Caki2 (cell line): Measurements from ENCODE around the gene XYLT1. TPM values are rescaled to one million over a fixed set of nuclear protein-coding genes. Genes with fewer than 3 reads are reported as not detected.

Source experiments
- DNase-seq: peaks from one replicate; pipeline ENCODE4 v3.0.0-alpha.2; 2015; ENCODE audit warnings: low read depth
- in situ Hi-C: cut with HindIII; loops from 2 replicates; pipeline ENCODE4 v1.10.0; 2016; ENCODE audit warnings: low sequenced_read_pairs, low pct_unique_long_range_greater_than_20kb, mixed read lengths
- total RNA-seq: library from RNA; depleted of rRNA; stranded (reverse); fragments of >200 nt; shearing (Covaris generic); gene quantifications from 2 replicates; pipeline ENCODE4 v1.2.3, GENCODE V29; 2014; ENCODE audit warnings: low replicate concordance

Gene XYLT1
- total RNA-seq, 1 experiment from 2014 or later: 5.8 TPM

DNA sequence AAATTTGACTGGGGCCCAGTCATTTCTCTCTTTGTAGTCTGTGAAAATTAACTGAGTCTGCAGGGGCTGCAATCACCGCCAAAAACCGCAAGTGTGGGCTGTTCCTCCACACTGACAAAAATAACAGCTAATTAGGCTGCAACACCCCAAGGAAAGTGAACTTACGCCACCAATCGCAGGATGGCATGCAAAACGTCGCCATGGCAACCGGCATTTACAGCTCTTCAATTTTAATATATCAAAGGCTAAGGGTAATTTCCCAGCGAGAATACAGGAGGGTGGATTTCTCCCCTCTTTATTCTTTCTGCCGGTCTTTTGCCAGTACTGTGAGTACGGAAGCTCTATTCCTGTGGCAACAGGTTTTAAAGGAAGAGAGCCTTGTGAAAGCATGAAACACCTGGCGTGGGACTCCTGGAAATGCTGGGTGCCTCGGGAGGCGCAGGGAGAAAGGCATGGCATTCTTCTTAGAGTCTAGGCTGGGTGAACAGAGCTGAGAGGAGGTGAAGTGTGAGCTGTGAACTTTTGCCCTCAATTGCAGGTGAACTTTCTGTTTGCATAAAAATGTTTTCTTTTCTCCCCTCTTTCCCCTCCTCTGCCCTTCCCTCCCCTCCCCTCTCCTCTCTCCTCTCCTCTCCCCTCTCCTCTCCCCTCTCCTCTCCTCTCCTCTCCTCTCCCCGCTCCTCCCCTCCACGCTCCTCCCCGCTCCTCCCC lies 399.7 kb downstream of the XYLT1 start:
- in situ Hi-C loops: no loop called here
- peak; percentile 68 for DNase-seq

DNA sequence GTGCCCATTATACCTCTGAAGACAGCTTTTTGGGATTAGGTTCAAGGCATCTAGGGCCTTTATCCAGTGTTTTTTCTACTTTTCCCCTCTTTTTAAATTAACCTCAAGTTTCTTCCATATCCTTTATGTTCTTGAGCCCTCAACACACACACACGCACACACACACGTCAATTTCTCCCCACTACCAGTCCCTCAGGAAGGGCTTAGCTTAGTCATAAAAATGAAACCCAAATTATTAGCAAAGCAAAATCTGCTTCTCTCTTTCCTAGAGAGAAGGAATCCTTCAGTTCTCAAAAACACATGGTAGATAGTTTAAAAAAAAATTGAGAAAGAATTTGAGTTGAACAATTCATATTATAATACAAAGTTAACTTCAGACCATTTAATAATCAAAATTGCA lies 401.1 kb downstream of the XYLT1 start:
- in situ Hi-C loops: no loop called here
- no peak for DNase-seq

DNA sequence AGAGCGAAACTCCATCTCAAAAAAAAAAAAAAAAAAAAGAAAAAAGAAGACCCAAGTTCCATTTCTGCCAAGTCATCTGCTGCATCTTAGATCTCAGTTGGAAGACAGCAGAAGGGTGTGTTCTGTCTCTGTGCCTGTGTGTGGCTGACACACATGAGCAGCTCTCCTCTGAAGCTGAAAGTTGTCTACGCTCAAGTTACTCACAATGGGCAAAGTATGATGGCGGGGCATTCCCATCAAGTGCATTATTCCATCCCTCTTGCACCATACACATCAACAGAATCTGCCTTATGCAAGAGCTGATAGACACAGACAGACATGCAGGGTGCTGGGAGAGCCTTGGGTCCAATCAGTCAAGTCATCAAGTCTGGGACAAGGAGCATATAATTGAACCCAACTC lies 402.2 kb downstream of the XYLT1 start:
- in situ Hi-C loops: no loop called here
- peak; percentile 31 for DNase-seq

DNA sequence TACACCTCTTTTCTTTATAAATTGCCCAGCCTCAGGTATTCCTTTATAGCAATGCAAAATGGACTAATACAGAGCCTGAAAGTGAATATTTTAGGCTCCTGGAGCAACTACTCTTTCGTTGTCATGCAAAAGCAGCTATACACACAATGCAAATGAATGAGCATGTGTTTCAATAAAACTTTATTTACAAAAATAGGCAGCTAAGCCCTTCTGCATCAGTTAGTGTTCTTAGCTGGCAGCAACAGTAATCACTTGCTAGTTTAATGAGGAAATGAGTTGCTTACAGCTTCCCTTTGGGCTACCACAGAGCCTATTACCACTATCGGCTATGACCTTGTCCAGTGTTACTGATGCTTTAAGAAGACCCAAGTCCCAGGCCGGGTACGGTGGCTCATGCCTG lies 402.9 kb downstream of the XYLT1 start:
- no peak for DNase-seq
- in situ Hi-C loops: no loop called here

DNA sequence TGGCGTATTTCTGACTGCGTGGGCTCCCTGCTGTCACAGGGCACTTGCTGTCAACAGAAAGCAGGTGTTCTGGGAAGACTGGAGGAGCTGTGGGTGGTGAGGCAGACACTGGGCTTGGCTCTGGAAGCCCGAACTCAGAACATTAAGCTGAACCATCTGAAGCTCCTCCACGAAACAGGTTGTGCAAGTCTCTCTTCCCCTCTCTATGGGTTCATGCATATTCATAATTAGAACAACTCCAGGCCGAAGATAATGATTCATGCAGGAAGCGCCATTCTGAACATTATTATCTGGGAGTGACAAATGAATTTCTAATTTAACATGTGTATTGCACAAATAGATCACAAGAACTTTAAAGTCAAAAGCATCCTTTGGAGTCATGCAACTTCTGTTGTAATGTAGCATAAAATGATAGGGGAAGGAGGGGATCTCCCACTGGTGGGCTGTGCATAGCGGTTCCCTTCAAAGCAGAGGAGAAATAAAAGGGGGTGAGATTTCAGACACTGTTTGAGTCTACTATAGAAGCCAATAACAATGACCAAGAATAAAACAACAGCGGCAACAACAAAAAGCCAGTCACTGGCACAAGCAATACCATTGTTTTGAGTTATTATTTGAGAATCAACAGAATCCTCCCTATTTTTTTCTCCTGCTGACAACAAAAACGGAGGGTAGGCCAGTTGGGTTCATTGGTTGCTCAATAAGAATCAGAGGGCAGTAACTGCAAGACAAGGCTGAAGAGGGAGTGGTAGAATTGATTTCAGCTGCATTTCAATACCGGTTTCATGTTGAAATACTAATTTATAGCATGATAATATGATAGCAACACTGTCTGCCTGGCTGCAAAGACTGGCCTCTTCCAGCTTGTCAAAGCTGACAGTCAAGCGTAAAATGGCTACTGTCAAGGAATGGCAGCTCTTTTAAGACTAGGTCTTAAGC lies 407.3 kb downstream of the XYLT1 start:
- no peak for DNase-seq
- in situ Hi-C loops: no loop called here

DNA sequence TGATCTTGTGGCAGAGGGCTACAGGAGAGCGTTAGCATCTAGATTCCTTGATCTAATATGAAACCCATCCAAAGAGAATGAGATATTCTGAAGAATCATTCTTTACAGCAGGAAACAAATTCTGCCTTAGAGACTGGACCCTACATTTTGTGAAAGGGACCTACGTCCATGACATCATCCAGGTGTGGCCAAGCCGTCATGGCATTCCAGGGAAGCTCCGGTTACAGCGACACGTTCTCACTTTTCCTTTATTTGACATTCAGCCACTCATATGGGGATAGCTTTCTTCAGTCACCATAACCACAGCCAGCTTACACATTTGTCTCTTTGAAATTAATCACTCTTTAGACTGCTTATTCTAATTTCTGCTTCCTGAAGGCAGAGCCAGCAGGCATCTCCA lies 408.1 kb downstream of the XYLT1 start:
- in situ Hi-C loops: no loop called here
- no peak for DNase-seq

DNA sequence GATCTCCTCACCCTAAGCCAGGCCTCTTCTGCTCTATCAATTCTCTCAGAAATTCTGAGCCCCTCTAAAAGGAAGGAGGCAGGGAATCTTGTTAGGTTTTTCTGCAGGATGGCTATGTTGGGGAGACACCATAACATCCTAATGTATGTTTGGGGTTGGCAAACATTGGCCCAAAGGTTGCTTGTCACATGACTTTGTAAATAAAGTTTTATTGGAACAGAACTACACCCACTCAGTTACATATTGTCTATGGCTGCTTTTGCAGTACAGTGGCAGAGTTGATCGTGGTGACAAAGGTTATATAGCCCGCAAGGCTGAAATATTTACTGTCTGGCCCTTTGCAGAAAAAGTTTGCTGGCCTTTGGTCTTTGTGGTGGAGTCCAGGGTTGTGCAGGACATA lies 409.4 kb downstream of the XYLT1 start:
- no peak for DNase-seq
- in situ Hi-C loops: no loop called here

DNA sequence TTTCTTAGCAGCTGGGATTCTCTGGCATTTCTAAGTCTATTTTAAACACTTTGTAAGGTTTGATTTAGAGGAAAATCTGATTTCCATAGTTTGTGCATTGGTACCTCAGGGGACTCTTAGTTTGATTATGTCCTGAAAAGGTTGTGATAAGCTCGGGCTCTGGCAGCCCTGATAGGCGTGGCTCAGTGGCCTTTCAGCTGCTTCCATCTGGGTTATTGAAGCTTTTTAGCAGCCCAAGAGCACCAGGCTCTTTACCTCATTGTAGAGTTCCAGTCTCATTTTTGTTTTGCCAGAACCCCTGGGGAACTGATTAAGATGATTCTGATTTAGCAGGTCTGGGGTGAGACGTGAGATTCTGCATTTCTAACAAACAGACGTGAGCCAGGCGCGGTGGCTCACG lies 412.3 kb downstream of the XYLT1 start:
- DNase-seq: no peak
- in situ Hi-C loops: no loop called here

DNA sequence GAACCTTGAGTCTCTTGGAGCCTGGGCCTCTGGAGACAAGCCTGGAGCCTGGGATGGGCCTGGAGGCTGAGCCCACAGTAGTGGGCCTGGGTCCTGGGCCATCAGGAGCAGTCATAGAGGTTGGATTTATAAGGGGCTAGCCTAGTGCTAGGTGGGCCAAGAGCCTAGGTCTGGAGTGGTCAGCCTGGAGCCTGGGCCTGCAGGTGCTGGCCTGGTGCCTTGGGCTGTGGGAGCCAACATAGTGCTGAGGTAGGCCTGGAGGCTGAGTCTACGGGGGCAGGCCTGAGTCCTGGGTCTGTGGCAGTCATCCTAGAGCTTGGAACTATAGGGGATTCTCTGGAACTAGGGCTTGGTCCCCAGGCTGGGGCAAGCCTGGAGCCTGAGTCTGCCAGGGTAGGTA lies 414.1 kb downstream of the XYLT1 start:
- in situ Hi-C loops: no loop called here
- no peak for DNase-seq

DNA sequence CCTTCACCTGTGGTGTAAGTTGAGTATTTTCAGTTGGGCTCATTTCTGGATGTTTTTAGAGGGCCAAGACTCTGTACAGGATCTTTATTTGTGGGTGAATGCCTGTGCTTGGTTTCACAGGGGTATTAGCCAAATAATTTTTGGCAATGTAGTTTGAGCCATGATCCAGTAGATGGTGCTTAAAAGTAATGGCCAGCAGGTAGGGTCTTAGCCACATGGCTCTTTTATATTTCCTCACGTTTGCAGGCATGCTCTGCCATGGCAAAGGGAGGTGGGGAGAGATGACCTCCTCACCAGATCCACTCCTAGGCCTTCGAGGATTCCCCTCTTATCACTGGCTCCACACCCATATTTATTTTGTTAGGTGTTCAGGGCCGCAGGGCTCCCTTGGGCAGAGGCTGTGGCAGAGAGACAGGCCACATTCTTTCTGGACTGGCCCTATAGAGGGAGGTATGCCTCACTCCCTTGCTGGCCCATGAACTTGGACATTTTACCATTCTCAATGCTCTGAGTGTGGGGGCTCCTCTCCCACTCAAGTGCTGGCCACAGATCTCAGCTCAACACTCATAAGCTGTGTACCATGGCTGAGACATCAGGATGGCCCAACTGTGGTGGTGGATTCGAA lies 417.1 kb downstream of the XYLT1 start:
- in situ Hi-C loops: no loop called here
- no peak for DNase-seq
